Endothelial cell of umbilical vein (primary cell): ENCODE results near the gene DUSP6.

Experiments
- EZH2 ChIP-seq: IDR thresholded peaks from 2 replicates; pipeline ENCODE4 v1.6.1; 2012; ENCODE audit warnings: borderline replicate concordance, low read depth, mild to moderate bottlenecking, moderate library complexity, low read length, inconsistent platforms; ENCODE audit not compliant: severe bottlenecking
- MYC ChIP-seq: IDR thresholded peaks from one replicate; pipeline ENCODE4 v1.6.1; 2011; ENCODE audit warnings: mild to moderate bottlenecking, low read depth, low read length
- POLR2A ChIP-seq: IDR thresholded peaks from 2 replicates; pipeline ENCODE4 v1.6.1; 2012; ENCODE audit warnings: low read depth, mild to moderate bottlenecking, control low read depth, low read length
- POLR2AphosphoS5 ChIP-seq: IDR thresholded peaks from 2 replicates; pipeline ENCODE4 v1.6.1; 2012; ENCODE audit warnings: low read depth, mild to moderate bottlenecking, control low read depth, low read length, moderate library complexity; ENCODE audit not compliant: insufficient read depth
- TF ChIP-seq, protein P1 (sequence below), 2 donors: IDR thresholded peaks; 1 replicate in 1 of 2; 2 replicates in 1 of 2; pipeline ENCODE4 v1.5.1; 2011; ENCODE audit warnings: low read length in 2 of 2, mild to moderate bottlenecking in 2 of 2, moderate library complexity in 2 of 2, control low read depth in 1 of 2, inconsistent platforms in 1 of 2, low read depth in 1 of 2; ENCODE audit not compliant: insufficient read depth in 1 of 2; ENCODE audit errors: extremely low read depth in 1 of 2

GRCh38 chr12:89328151-89329030 is 23.9 kb downstream of the DUSP6 start:
- TF ChIP-seq, protein P1, sequence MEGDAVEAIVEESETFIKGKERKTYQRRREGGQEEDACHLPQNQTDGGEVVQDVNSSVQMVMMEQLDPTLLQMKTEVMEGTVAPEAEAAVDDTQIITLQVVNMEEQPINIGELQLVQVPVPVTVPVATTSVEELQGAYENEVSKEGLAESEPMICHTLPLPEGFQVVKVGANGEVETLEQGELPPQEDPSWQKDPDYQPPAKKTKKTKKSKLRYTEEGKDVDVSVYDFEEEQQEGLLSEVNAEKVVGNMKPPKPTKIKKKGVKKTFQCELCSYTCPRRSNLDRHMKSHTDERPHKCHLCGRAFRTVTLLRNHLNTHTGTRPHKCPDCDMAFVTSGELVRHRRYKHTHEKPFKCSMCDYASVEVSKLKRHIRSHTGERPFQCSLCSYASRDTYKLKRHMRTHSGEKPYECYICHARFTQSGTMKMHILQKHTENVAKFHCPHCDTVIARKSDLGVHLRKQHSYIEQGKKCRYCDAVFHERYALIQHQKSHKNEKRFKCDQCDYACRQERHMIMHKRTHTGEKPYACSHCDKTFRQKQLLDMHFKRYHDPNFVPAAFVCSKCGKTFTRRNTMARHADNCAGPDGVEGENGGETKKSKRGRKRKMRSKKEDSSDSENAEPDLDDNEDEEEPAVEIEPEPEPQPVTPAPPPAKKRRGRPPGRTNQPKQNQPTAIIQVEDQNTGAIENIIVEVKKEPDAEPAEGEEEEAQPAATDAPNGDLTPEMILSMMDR (IDR thresholded peaks at IDR 0.05; ENCODE audit: extremely low read depth in 1 of 2, insufficient read depth in 1 of 2, low read depth in 1 of 2, low read length in 2 of 2) = no peak
- no peak for TF ChIP-seq POLR2A
- no peak for TF ChIP-seq POLR2AphosphoS5
- TF ChIP-seq EZH2 = no peak
- no peak for TF ChIP-seq MYC
